K562 (cell line): ENCODE data around the gene TIMM22. TPM values are rescaled to one million over a fixed set of nuclear protein-coding genes. Genes with fewer than 3 reads are reported as not detected.

ENCODE experiments used
- ATAC-seq: fragments of 200-7000 bp; cut with Tn5 transposase; 3 replicates; pipeline ENCODE4 v1.9.1; 2020; ENCODE audit warnings: moderate library complexity
- BruUV-seq: library from RNA; stranded (reverse); fragments of 400-500 nt; replicated peaks from 2 replicates; lab custom pipeline; 2021; lab: Mats Ljungman, UMichigan
- CTCF ChIA-PET: fragments of 300-600 bp; formaldehyde crosslinking; extraction: SDS; loops from one replicate; lab custom pipeline; 2021; ENCODE audit warnings: low intra/inter-chr PET ratio; lab: Yijun Ruan, JAX
- POLR2A ChIA-PET: fragments of 300-600, 350-650 bp; sonication (Branson Sonifier 250); formaldehyde crosslinking; extraction: SDS; loops from one replicate; lab custom pipeline; 2021; ENCODE audit warnings: antibody characterized with exemption, inconsistent platforms; lab: Yijun Ruan, JAX
- DNase-seq, 4 experiments: peaks; one replicate each; pipeline versions ENCODE4 v3.0.0 to v3.0.0-alpha.2; 2011 to 2018; ENCODE audit warnings: low spot score in 3 of 4, mixed read lengths in 3 of 4; ENCODE audit errors: extremely low read depth in 1 of 4
- FAIRE-seq: peaks from 2 replicates; lab custom pipeline; 2011; peaks lifted over from hg19 to GRCh38; lab: Jason Lieb, UNC
- H2AFZ ChIP-seq: 2 replicates; pipeline ENCODE4 v1.6.0; 2011; ENCODE audit warnings: low read depth, low read length, control low read depth, inconsistent platforms
- H3K27ac ChIP-seq: fragments of 200-600 bp; 3 replicates; pipeline ENCODE4 v1.8.0; 2011; ENCODE audit warnings: low read depth, mild to moderate bottlenecking, control low read depth, inconsistent platforms, low read length, moderate library complexity, mixed read lengths; ENCODE audit errors: extremely low read depth
- H3K27me3 ChIP-seq, 2 experiments: fragments of 300-600 bp in 1 of 2; 2 replicates in 1 of 2; 3 replicates in 1 of 2; pipeline versions ENCODE4 v1.6.0 to v1.8.0; 2011; ENCODE audit warnings: inconsistent platforms in 2 of 2, low read length in 2 of 2, mild to moderate bottlenecking in 1 of 2, mixed read lengths in 1 of 2, moderate library complexity in 1 of 2; ENCODE audit not compliant: control insufficient read depth in 2 of 2, insufficient read depth in 2 of 2
- H3K36me3 ChIP-seq: fragments of 300-600 bp; 3 replicates; pipeline ENCODE4 v1.8.0; 2011; ENCODE audit warnings: mild to moderate bottlenecking, low read length, inconsistent platforms; ENCODE audit not compliant: control insufficient read depth, insufficient read depth
- H3K4me1 ChIP-seq, 2 experiments: fragments of 200-600 bp in 1 of 2; replicated peaks in 1 of 2; 2 replicates in 1 of 2; 3 replicates in 1 of 2; pipeline versions ENCODE4 v1.5.1 to v1.8.0; 2011; ENCODE audit warnings: inconsistent platforms in 2 of 2, low read length in 2 of 2, mild to moderate bottlenecking in 1 of 2, mixed read lengths in 1 of 2, moderate library complexity in 1 of 2; ENCODE audit not compliant: control insufficient read depth in 2 of 2, insufficient read depth in 2 of 2
- H3K4me2 ChIP-seq: 2 replicates; pipeline ENCODE4 v1.6.1; 2011; ENCODE audit warnings: low read length, control low read depth, inconsistent platforms, mixed read lengths; ENCODE audit not compliant: insufficient read depth
- H3K4me3 ChIP-seq: fragments of 200-600 bp; sonication (generic), shearing (Covaris generic); 2 replicates; pipeline ENCODE4 v1.5.1; 2016; ENCODE audit warnings: control low read depth, inconsistent platforms
- H3K79me2 ChIP-seq: fragments of 200-600 bp; 3 replicates; pipeline ENCODE4 v1.8.0; 2011; ENCODE audit warnings: low read length, inconsistent platforms; ENCODE audit not compliant: control insufficient read depth, insufficient read depth
- H3K9ac ChIP-seq, 2 experiments: 2 replicates each; pipeline versions ENCODE4 v1.6.0 to v1.6.1; 2011; ENCODE audit warnings: low read depth in 2 of 2, low read length in 2 of 2, control low read depth in 1 of 2, inconsistent platforms in 1 of 2, mild to moderate bottlenecking in 1 of 2, mixed read lengths in 1 of 2; ENCODE audit not compliant: insufficient read depth in 1 of 2
- H3K9me1 ChIP-seq: one replicate; pipeline ENCODE4 v1.6.0; 2011; ENCODE audit warnings: inconsistent platforms, mild to moderate bottlenecking, low read length, moderate library complexity; ENCODE audit not compliant: control insufficient read depth, insufficient read depth
- H3K9me3 ChIP-seq: replicated peaks from 2 replicates; pipeline ENCODE4 v1.5.1; 2011; ENCODE audit warnings: low read depth, low read length, inconsistent platforms; ENCODE audit not compliant: control insufficient read depth, insufficient read depth
- H4K20me1 ChIP-seq: replicated peaks from 2 replicates; pipeline ENCODE4 v1.6.1; 2011; ENCODE audit warnings: low read length, inconsistent platforms, mixed read lengths; ENCODE audit not compliant: control insufficient read depth, insufficient read depth
- BCOR ChIP-seq: fragments of 450-650 bp; IDR thresholded peaks from 2 replicates; pipeline ENCODE4 v1.6.1; 2016
- GMEB1 ChIP-seq: fragments of 250-450 bp; sonication (Bioruptor Pico); IDR thresholded peaks from 2 replicates; pipeline ENCODE4 v1.4.0; 2020; ENCODE audit warnings: mild to moderate bottlenecking
- HEY1 ChIP-seq: fragments of 250-450 bp; sonication (Bioruptor Pico); IDR thresholded peaks from 2 replicates; pipeline ENCODE4 v1.5.0; 2020; ENCODE audit warnings: mild to moderate bottlenecking, moderate library complexity, borderline replicate concordance
- MTA3 ChIP-seq: fragments of 450-650 bp; formaldehyde crosslinking; IDR thresholded peaks from 2 replicates; pipeline ENCODE4 v1.6.1; 2017; ENCODE audit warnings: mild to moderate bottlenecking, borderline replicate concordance
- NFRKB ChIP-seq: fragments of 450-650 bp; IDR thresholded peaks from 2 replicates; pipeline ENCODE4 v1.6.1; 2016; ENCODE audit warnings: low read depth
- NR1H2 ChIP-seq: sonication (generic); formaldehyde crosslinking; IDR thresholded peaks from 2 replicates; pipeline ENCODE4 v1.4.0; 2020; ENCODE audit warnings: mild to moderate bottlenecking, missing genetic modification reagents
- PHTF2 ChIP-seq: fragments of 250-450 bp; sonication (Bioruptor Pico); IDR thresholded peaks from 2 replicates; pipeline ENCODE4 v1.5.0; 2021; ENCODE audit warnings: mild to moderate bottlenecking
- PML ChIP-seq: IDR thresholded peaks from 2 replicates; pipeline ENCODE4 v1.6.1; 2012; ENCODE audit warnings: low read length, inconsistent platforms
- SMARCB1 ChIP-seq: IDR thresholded peaks from 2 replicates; pipeline ENCODE4 v1.6.1; 2011; ENCODE audit warnings: improper control_type of control experiment, low read depth; ENCODE audit not compliant: insufficient read length
- SREBF2 ChIP-seq: sonication (generic); formaldehyde crosslinking; IDR thresholded peaks from 2 replicates; pipeline ENCODE4 v1.4.0; 2020; ENCODE audit warnings: mild to moderate bottlenecking, missing genetic modification reagents
- SUPT5H ChIP-seq: fragments of 450-650 bp; IDR thresholded peaks from 2 replicates; pipeline ENCODE4 v1.6.1; 2016
- ZNF263 ChIP-seq: sonication (generic); formaldehyde crosslinking; IDR thresholded peaks from 2 replicates; pipeline ENCODE4 v1.8.0; 2022; ENCODE audit warnings: mild to moderate bottlenecking, missing genetic modification reagents, borderline replicate concordance
- ZNF395 ChIP-seq: fragments of 200-800 bp; sonication (Bioruptor generic); IDR thresholded peaks from 2 replicates; pipeline ENCODE4 v1.6.1; 2017; ENCODE audit warnings: missing genetic modification characterization, missing compliant biosample characterization
- ZNF511 ChIP-seq: sonication (generic); formaldehyde crosslinking; IDR thresholded peaks from 2 replicates; pipeline ENCODE4 v1.8.0; 2022; ENCODE audit warnings: mild to moderate bottlenecking, missing genetic modification reagents
- ZNF592 ChIP-seq: fragments of 450-650 bp; IDR thresholded peaks from 2 replicates; pipeline ENCODE4 v1.6.1; 2017; ENCODE audit warnings: antibody characterized with exemption, mild to moderate bottlenecking
- WGBS: fragments of 100-300 bp; shearing (Covaris generic); methylation state at CpG from one replicate; pipeline ENCODE4 v1.1.6; 2016; ENCODE audit warnings: low coverage, mixed read lengths; ENCODE audit not compliant: insufficient coverage; ENCODE audit errors: missing lambda C conversion rate; 5-methylcytosine and 5-hydroxymethylcytosine counted together
- in situ Hi-C: fragments of 300-500 bp; cut with MboI; formaldehyde crosslinking; loops from 4 replicates; pipeline ENCODE4 v1.15.0; 2018; ENCODE audit warnings: inconsistent platforms, mixed read lengths
- intact Hi-C: fragments of 100-400 bp; cut with micrococcal nuclease; formaldehyde crosslinking; loops from 2 replicates; pipeline ENCODE4 v1.14.2; 2022
- polyA plus RNA-seq, 8 experiments: library from polyadenylated mRNA; depleted of rRNA in 4 of 8; stranded (reverse) in 5 of 8; unstranded in 3 of 8; fragments of >200 nt; fragmentation: Nextera tagmentation in 2 of 8; fragmentation: Illumina TruSeq in 1 of 8; extraction: Ambion mirVana in 2 of 8; extraction: Trizol in 1 of 8; gene quantifications; 2 replicates each; pipeline versions ENCODE4 v1.2.1 to v1.2.3, GENCODE V29; 2011 to 2014; ENCODE audit warnings: inconsistent platforms in 1 of 8, missing spikeins in 1 of 8
- total RNA-seq, 7 experiments: library from RNA; depleted of rRNA in 6 of 7; stranded (reverse); fragments of >200 nt in 6 of 7; fragmentation: Illumina TruSeq in 2 of 7; extraction: Trizol in 2 of 7; gene quantifications; 2 replicates each; pipeline versions ENCODE4 v1.2.1 to v1.2.3, GENCODE V29; 2011 to 2021; ENCODE audit warnings: low replicate concordance in 1 of 7

The TIMM22 gene
- total and polyA plus RNA-seq, 9 of the 15 experiments (the other 6 are each of a cell fraction or from before 2014, with no cell fraction given): 5.9 to 14.1 (median 10.3) TPM

- Histone ChIP-seq H4K20me1 (no peaks in the 10 kb centered on the region), H3K4me1 (peaks cover 0 to 11% of the 10 kb centered on the region in 2 experiments; a peak in 2 of 5 replicates), H3K9me3 (no peaks in the 10 kb centered on the region), H3K4me3 (no peak overlapping the region), H3K4me2 (no peak overlapping the region), H3K27me3 (peaks cover 26 to 62% of the 10 kb centered on the region in 2 experiments; a peak in 4 of 5 replicates), H3K9me1 (no peaks in the 10 kb centered on the region), H3K79me2 (no peaks in the 10 kb centered on the region), H3K9ac (no peak overlapping the region), H2AFZ (no peak overlapping the region), H3K27ac (no peak overlapping the region), H3K36me3 (no peaks in the 10 kb centered on the region)
- ATAC-seq (no peak), DNase-seq (no peak), FAIRE-seq (no peak)
- CTCF ChIA-PET: no interaction called here
- 3% methylated on average over 16 of the region's 30 CpGs for WGBS
- in situ Hi-C loops: no loop called here
- POLR2A ChIA-PET: interaction anchor here (1.4 kb wide), 1 partner anchor 16 kb away, joined by 3 read pairs; no protein-coding TSS in a partner anchor
- no TSS peak for BruUV-seq
- intact Hi-C loops: no loop called here
- TF ChIP-seq MTA3 (no peak), GMEB1 (CRISPR knock-in tag) (no peak), SREBF2 (no peak), NFRKB (no peak), ZNF592 (no peak), PML (no peak), SUPT5H (no peak), ZNF263 (no peak), SMARCB1 (no peak), HEY1 (CRISPR knock-in tag) (no peak), NR1H2 (CRISPR knock-in tag) (no peak), PHTF2 (CRISPR knock-in tag) (no peak), ZNF511 (CRISPR knock-in tag) (no peak), ZNF395 (CRISPR knock-in tag) (no peak), BCOR (no peak)
Measured at GRCh38 chr17:1039511-1040215, 42.7 kb downstream of the TIMM22 start.
